Activated CD4-positive, alpha-beta T cell treated with anti-CD3 and anti-CD28 coated beads for 1 hour (primary cell): ENCODE data around the gene MPZ.
"Not testable (repeated sequence)": the region's sequence is repeated elsewhere in the genome, so short reads cannot be mapped to it uniquely, and the experiment has no call there.

Experiments used
- DNase-seq: peaks from one replicate; pipeline ENCODE4 v3.0.0-alpha.2; 2020

MPZ gene

GRCh38 chr1:161299347-161299746 lies 10.4 kb downstream of the MPZ start:
- DNase-seq: no peak

GRCh38 chr1:161298116-161298515 lies 11.7 kb downstream of the MPZ start:
- no peak for DNase-seq

DNA sequence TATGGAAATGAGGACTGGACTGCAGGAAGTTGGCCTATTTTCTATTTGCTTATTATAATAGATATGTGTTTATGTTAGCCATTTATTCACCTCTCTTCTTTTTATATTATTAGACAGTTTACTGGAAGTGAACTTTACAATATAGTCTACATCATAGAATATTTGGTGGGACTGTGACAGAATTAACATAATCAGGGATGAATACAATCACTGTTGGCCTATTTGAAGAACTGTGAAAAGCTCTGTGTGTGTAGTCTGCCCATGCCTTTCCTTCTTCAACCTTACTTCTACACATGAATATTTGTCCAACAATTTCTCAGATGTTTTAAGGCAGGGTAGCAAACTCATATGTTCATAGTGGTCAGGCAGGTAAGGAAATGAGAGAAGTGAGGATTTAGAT lies 12.4 kb downstream of the MPZ start:
- no peak for DNase-seq

- DNase-seq: no peak
Measured at GRCh38 chr1:161290779-161291178, 19.0 kb downstream of the MPZ start.

DNA sequence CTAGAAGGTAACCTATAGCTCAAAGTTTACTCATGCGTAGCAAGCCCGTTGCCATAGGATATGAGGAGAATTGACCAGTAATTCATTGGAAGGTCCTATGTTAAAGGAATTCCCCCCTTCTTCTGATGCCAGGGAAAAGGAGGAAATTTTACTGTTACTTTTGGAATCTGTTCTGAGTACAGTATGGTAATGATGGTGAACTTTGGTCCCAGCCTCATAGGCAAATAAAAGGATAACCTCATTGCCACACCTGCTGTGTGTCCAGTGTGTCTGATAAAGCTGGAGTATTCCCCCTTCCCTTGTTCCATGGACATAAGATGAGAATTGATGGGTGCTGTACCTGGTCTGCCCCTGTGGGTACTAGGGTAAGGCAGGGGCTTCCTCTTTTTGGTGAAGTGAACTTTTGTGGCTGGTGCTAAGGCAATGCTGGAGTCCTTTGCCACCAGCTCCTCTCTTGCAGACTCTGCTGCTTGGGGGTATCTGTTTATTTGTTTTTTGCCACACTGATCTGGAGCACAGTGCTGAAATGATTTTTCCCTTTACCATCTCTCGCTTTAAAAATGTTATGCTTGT lies 22.2 kb downstream of the MPZ start:
- DNase-seq: no peak

DNA sequence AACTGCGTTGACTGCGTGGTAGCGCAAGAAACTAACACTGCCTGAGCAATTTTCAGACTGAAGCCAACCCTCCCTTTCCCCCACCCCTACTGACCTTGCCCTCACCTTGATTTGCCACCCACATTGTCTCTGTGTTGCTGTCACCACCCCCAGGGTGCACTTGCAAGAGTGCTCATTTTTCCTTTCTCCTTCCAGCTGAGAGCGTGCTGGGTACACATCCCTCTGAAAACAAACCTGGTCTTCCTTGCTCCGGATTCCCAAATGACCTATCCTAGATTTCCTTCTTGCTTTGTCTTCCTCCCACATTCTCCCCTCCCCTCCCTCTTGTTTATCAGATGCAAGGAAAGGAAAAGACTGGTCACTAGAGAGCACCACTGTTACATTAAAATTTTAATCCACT lies 24.2 kb downstream of the MPZ start:
- DNase-seq: no peak

DNA sequence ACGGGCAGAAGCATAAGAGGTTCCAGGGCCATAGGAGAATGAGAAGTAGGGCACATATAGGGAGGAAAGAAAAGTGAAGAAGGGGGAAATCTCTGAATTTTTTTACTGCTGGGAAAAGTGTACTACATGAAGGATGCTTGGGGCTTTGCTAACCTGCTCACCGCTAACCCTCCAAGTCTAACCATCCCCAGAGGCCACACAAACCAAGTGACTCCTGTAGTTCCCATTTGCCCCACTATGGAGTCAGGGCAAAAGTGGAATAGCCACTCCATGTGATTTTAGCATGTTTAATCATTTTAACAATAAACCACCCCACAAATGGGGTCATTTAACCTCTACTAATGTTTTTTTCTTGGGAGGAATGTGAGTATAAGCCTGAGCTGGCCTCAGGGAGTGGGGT lies 24.7 kb downstream of the MPZ start:
- no peak for DNase-seq

GRCh38 chr1:161282991-161283390 lies 26.8 kb downstream of the MPZ start:
- DNase-seq: no peak

GRCh38 chr1:161274874-161275273 lies 34.9 kb downstream of the MPZ start:
- DNase-seq: no peak

DNA sequence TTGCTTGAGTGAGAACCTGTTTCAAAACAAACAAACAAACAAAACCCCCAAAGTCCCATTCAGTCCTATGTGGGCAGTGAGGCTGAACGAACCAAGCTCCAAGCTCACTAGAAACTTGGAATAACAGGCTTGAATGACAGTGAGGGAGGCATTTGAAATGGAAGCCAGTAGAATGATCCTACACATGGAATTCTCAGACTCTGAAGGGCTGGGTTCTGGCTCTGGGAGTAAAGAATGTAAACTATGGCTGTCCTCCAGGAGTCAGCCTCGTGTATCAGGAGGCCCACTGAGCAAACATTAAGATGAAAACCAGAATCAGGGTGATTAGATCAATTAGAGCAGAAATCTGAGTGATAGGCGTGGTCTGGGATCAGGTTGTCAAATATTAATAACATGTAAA lies 36.4 kb downstream of the MPZ start:
- no peak for DNase-seq

GRCh38 chr1:161267321-161267720 lies 42.4 kb downstream of the MPZ start:
- DNase-seq: no peak

- DNase-seq: no peak
Measured at GRCh38 chr1:161266836-161267235, 42.9 kb downstream of the MPZ start.

GRCh38 chr1:161266202-161266601 lies 43.6 kb downstream of the MPZ start:
- DNase-seq: no peak

DNA sequence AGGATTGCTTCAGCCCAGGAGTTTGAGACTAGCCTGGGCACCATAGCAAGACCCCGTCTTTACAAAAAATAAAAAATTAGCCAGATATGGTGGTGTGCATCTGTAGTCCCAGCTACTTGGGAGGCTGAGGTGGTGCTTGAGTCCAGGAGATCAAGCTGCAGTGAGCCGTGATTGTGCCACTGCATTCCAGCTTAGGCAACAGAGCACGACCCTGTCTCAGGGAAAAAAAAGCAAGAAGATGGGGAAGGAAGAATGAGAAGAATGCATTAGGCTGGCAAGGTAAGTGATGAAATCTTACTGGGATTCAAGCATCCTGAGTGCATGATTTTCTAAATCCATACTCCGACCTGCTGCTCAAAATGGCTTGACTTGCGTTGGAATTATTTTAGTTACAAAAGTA lies 44.5 kb downstream of the MPZ start:
- no peak for DNase-seq

DNA sequence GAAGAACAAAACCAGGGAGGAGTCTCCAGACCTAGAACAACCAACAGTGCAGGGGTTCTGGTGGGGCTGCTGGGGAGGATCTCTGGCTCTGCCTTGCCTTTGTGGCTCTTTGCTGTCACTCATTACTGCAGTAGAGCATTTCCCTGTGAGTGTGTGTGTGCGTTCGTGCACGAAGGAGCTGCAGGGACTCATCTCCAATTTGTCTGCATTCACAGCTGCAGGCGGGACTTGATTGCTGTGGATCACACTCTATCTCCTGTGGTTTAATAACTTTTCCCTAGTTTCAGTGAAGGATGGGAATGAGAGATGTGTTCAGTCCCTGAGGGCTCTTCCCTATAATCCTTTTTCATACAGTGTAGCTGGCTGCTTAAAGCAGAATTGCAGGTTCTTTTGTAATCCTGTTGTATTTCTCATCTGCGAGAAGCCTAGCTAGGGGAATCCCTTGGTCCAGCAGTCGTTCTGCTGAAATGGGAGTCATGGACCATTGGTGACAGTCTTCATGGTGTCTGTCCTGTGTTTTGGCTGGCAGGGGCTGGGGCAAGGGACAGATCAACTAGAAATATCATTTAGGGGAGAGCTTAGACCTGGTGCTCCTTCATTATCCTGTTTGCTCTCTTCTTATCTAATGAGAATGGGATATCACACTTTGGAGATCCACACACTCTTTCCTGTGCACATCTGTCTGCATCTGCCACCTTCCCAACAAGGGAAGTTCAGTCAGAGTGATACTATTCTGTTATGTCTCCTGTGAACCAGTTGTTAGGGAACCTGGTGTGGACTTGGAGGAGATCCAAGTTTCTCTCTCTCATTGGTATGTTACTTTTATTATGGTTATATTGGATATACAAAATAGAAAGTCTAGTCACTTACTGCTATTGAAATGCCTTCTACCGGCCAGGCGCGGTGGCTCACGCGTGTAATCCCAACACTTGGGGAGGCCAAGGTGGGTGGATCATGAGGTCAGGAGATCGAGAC lies 48.2 kb downstream of the MPZ start:
- no peak for DNase-seq

GRCh38 chr1:161260376-161261260 lies 49.1 kb downstream of the MPZ start:
- no peak for DNase-seq

GRCh38 chr1:161259765-161260164 lies 50.0 kb downstream of the MPZ start:
- DNase-seq: no peak

DNA sequence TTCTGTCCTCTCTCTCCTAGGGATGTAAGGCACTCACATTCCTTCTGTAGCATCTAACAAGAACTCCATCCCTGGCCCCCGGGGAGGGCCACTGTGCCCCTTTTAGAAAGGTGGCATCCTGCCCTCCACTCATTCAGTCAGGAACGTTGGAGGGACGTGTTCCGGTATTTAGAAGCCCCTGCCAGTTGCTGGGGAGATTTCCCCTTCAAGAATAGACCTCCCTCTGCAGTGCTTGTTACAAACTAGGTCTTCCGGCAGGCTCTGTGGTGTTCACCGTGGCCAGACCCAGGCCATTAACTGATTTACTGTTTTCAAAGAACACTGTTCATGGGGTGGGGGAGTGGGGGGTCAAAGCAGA lies 50.4 kb downstream of the MPZ start:
- DNase-seq: no peak

GRCh38 chr1:161258439-161259344 lies 51.1 kb downstream of the MPZ start, which contains the start of gene PCP4L1:
TSS of gene PCP4L1 (plus strand) at chr1:161258745. CDS start at chr1:161258975, 230 bp downstream.
- peak; percentile 10 for DNase-seq

DNA sequence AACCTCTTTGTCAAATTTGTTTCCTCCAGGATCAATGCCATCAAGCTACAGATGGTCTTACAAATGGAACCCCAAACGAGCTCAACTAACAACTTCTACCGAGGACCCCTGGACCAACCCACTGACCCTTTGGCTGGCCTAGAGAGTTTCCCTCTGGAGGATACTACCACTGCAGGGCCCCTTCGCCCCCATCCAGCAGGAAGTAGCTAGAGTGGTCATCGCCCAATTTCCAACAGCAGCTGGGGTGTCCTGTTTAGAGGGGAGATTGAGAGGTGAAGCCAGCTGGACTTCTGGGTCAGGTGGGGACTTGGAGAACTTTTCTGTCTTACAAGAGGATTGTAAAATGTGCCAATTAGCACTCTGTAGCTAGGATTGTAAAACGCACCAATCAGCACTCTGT lies 52.7 kb downstream of the MPZ start:
- DNase-seq: not testable (repeated sequence)

GRCh38 chr1:161255955-161256520 lies 53.7 kb downstream of the MPZ start:
- not testable (repeated sequence) for DNase-seq

DNA sequence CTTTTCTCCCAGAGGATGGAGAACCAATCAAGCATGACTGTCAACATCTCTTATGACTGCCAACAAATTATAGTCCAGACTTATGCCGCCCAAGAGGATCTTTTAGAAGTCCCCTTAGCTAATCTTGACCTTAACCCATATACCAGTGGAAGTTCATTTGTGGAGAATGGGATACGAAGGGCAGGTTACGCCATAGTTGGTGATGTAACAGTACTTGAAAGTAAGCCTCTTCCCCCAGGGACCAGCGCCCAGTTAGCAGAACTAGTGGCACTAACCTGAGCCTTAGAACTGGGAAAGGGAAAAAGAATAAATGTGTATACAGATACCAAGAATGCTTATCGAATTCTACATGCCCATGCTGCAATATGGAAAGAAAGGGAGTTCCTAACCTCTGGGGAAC lies 54.5 kb downstream of the MPZ start:
- not testable (repeated sequence) for DNase-seq
